Astrocyte (in vitro differentiated cells and primary cell): ENCODE results near the gene WDR20.

Source experiments
- EZH2 ChIP-seq: IDR thresholded peaks from 2 replicates; pipeline ENCODE4 v1.6.1; 2012; ENCODE audit warnings: mild to moderate bottlenecking, low read length, inconsistent platforms; ENCODE audit not compliant: insufficient read depth
- TF ChIP-seq, protein P1 (sequence below): IDR thresholded peaks from 2 replicates; pipeline ENCODE4 v1.5.1; 2011; ENCODE audit warnings: low read depth, mild to moderate bottlenecking, inconsistent platforms, low read length, moderate library complexity; ENCODE audit not compliant: insufficient read depth

DNA sequence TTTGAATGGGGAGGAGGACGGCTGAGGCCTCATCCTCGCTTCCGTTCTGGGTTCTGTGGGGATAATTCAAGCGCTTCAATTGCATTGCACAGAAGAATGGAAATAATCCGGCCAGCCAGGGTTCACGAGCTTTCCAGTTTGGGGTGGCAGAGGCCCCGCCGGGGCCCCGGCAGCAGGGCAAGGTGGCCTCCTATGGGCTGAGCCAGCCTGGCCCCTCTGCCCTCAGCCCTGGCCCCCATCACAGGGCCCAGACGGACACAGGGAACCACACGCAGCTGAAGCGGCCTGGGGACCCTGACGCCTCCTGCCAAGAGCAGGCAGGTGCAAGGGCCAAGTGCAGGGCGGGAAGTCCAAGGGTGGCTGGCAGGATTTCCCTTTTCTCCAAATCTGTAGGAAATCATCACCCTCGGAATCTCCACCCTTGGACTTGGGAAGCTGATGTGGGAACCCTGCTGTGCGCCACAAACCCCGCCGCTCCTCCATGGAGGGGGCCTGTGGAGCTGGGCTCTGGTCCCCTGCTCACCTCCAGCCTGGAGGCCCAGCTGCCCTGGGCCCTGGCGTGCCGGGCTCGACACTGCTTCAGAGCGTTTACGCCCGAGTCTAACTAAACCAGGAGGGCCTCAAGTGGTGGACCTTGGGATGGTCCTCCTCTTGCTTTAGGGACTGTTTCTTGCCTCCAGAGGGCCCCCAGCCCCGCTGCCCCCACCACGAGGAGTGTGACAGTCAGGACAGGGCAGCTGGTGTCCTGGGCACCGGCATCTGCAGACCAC is 86.8 kb downstream of the WDR20 start:
- TF ChIP-seq, protein P1, sequence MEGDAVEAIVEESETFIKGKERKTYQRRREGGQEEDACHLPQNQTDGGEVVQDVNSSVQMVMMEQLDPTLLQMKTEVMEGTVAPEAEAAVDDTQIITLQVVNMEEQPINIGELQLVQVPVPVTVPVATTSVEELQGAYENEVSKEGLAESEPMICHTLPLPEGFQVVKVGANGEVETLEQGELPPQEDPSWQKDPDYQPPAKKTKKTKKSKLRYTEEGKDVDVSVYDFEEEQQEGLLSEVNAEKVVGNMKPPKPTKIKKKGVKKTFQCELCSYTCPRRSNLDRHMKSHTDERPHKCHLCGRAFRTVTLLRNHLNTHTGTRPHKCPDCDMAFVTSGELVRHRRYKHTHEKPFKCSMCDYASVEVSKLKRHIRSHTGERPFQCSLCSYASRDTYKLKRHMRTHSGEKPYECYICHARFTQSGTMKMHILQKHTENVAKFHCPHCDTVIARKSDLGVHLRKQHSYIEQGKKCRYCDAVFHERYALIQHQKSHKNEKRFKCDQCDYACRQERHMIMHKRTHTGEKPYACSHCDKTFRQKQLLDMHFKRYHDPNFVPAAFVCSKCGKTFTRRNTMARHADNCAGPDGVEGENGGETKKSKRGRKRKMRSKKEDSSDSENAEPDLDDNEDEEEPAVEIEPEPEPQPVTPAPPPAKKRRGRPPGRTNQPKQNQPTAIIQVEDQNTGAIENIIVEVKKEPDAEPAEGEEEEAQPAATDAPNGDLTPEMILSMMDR = no peak
- TF ChIP-seq EZH2 = no peak
